Activated CD8-positive, alpha-beta memory T cell treated with anti-CD3 and anti-CD28 coated beads for 24 hours (primary cell): ENCODE results near the gene CAPNS1.
"Not testable (repeated sequence)": the region's sequence is repeated elsewhere in the genome, so short reads cannot be mapped to it uniquely, and the experiment has no call there.

Source experiments
- DNase-seq: peaks from one replicate; pipeline ENCODE4 v3.0.0-alpha.2; 2020

Gene CAPNS1

DNA sequence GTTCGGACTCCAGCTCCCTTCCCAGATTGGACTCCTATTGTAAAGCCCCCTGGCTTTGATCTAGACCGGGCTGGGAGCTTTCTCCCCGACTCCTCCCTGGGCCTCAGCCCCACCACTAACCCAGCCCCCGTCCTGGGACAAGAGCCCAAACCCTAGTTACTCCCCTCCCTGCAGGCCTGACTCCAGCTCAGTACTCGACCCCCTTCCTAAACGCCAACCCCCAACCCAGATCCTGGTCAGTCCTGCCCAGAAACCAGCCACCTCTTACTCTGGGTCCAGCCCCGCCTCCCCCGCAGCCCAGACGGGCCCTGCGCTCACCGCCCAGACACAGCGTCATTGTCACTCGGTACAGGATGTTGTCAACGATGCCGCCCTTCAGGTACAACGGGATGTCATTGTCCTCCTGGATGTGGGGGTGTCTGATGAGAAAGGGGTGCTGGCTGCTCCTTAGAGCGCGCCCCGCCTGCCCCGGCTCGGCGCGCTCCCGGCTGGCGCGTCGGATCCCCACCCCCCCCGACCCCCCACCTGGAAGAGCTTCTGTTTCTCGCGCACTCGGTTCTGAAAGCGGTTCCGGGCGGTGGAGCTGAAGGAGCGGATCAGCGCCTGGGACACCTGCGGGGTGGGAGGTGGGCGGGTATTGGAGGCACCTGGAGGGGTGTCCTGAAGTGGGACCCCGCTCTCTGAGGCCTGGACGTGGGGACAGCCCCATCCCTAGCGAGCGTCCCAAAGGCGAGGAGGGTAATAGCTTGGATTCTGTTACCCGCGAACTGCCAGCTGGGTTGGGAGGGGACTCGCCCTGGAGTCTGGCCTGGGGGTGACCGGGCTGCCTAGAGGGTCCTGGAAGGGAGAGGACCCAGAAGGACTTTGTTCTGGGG is 11.5 kb downstream of the CAPNS1 start:
- DNase-seq = no peak

DNA sequence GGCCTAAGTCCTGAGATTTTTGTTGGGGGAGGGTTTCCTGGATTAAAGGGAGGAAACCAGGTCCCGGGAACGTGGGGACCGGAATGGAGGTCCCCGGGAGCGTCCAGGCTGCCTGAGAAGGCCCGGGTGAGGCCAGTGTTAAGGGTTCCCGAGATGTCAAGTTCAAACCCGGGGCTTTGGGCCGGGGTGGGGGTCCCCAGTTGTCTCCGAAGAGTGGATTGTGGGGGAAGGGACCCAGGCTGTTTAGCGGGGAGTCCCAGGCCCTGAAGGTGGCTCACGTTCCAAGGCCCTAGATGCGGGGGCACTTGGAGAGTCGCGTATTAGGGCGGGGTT is 12.1 kb downstream of the CAPNS1 start:
- no peak for DNase-seq

DNA sequence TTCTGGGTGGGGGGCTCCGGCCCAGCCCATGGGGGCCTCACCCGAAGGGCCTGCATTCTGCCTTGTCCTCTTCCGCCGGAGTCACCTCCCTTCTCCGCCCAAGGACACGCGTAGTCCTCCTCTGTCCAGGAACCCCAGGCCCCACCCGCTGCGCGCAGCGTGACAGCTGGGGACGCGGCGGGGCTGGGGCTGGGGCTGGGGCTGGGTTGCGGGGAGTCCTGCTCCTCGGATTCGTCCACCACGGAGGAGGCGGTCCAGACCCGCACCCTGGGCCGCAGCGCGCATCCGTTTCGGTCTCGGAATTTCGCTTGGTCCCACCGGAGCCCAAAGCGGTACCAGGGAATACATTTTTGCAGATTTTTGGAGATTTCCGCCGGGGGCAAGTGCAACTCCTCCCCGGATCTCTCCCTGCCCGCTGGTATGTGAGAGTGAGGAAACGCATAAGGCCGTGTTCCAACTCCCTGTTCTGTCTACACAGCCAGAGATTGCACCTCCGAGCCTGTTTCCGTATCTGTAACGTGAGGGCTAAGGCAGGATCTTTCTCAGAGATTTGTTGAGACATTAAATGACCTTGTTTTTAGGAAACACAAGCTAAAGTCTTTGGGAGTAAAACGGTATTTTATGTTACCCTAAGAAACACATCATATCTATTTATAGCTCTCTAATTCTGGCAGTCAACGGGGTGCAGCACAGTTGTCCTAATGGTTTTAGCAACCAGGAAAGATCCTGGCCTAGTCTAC is 12.7 kb downstream of the CAPNS1 start, which contains the start of gene COX7A1:
COX7A1 (minus strand) TSS at position 96 of the 740 bp plus-strand sequence; CDS start at position 56, 40 bp downstream.
- DNase-seq = no peak

DNA sequence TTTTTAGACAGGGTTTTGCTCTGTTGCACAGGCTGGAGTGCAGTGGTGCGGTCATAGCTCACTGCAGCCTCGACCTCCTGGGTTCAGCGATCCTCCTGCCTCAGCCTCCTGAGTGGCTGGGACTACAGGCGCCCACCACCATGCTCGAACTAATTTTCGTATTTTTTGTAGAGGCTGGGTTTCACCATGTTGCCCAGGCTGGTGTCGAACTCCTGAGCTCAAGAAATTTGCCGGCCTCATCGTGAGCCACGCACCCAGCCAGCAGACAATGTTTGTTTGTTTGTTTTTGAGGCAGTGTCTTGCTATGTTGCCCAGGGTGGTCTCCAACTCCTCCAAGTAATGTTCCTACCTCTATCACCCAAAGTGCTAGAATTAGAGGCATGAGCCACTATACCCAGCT is 13.3 kb downstream of the CAPNS1 start:
- DNase-seq = no peak

DNA sequence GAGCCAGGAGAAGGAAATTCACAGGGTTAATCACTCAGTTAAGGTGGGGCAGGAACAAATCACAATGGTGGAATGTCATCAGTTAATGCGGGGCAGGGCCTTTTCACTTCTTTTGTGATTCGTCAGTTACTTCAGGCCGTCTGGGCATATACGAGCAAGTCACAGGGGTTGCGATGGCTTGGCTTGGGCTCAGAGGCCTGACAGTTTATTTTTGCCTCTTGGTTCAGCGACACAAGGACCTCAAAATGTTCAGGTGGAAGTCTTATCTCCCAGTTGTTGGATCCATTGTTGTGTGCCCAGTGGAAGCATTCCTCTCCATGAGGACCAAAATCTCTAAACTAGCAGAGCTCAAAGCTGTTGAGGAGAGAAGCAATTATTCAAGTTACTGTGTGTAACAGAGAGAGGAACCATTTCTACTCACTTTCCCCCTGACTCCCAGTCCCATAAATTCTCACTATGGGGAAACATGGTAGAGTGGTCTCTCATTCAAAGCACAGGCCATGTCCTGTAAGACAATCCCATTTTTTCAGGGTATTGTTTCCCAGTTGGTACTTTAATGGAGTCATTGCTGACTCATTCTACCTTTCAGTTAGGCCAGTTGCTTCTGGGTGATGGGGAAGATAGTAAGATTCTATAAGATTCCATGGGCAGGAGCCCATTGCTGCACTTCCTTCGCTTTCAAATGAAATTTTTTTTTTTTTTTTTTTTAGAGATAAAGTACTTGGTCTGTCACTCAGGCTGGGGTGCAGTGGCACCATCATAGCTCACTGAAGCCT is 21.1 kb downstream of the CAPNS1 start:
- no peak for DNase-seq

DNA sequence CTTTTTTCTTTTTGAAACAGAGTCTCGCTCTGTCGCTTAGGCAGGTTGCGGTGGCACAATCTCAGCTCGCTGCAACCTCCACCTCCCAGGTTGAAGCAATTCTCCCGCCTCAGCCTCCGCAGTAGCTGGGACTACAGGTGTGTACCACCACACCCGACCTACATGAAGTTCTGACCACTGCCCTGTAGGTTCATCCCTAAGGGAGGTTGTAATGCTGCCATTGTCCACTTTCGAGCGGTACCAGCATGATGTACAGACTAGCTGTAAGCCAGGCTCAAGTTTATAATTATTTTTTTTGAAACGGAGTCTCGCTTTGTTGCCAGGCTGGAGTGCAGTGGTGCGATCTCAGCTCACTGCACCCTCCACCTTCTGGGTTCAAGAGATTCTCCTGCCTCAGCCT is 23.9 kb downstream of the CAPNS1 start:
- no peak for DNase-seq

DNA sequence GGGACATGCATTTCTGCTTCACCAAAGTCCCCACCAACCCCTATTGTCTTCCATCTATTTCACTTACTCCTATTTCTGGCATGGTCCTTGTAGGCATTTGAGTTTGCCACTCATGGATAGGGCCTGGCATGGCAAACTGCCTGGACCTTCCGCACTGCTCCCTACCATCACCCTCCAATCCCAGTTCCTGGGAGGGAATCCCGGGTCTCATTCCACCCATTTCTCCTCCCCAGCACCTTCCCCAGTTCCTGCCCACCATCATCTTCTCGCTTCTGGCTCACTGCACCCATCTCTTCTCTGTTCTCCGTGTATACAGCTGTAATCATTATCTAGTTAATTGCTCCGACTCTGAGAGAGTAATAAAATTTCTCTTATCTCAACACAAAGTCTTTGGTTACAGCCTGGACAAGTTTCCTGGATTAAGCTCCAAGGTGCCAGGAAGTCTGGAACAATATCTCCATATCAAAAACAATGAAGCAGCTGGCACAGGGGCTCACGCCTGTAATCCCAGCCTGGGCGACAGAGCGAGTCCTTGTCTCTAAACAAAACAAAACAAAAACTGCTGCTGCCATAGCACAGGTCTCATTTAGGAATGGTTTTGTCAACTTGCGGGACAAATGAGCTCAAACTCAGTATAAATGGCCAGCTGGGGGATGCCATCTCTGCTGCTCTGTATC is 29.4 kb downstream of the CAPNS1 start:
- no peak for DNase-seq

DNA sequence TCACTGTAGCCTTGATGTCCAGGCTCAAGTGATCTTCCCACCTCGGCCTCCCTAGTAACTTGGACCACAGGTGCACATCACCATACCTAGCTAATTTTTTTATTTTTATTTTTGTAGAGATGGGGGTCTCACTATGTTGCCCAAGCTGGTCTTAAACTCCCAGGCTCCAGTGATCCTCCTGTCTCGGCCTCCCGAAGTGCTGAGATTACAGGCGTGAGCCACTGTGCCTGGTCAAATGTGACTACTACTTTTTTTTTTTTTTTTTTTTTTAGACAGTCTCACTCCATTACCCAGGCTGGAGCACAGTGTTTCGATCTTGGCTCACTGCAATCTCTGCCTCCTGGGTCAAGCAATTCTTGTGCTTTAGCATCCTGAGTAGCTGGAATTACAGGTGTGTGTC is 33.0 kb downstream of the CAPNS1 start:
- DNase-seq = no peak

DNA sequence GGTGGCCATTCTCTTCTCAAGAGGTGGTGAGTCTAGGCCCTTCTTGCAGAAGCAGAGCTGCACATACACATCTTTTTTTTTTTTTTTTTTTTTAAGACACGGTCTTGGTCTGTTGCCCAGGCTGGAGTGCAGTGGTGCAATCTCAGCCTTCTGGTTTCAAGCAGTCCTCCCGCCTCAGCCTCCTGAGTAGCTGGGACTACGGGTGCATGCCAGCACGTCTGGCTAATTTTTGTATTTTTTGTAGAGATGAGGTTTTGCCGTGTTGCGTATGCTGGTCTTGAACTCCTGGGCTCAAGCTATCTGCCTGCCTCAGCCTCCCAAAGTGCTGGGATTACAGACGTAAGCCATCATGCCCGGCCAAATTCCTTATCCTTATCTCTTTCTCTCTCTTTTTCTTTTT is 34.0 kb downstream of the CAPNS1 start:
- DNase-seq = not testable (repeated sequence)

DNA sequence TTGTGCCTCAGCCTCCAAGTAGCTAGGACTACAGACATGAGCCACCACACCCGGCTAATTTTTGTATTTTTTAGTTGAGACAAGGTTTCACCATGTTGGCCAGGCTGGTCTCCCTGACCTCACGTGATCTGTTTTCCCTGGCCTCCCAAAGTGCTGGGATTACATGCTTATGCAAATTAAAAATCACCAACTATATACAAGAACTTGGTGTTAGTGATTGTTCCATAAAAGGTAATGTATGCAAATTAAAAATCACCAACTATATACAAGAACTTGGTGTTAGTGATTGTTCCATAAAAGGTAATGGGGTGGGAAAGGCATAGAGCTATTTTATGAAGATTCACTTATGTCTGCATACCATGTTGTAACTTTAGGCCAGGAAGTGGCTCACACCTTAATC is 39.2 kb downstream of the CAPNS1 start:
- DNase-seq = not testable (repeated sequence)

DNA sequence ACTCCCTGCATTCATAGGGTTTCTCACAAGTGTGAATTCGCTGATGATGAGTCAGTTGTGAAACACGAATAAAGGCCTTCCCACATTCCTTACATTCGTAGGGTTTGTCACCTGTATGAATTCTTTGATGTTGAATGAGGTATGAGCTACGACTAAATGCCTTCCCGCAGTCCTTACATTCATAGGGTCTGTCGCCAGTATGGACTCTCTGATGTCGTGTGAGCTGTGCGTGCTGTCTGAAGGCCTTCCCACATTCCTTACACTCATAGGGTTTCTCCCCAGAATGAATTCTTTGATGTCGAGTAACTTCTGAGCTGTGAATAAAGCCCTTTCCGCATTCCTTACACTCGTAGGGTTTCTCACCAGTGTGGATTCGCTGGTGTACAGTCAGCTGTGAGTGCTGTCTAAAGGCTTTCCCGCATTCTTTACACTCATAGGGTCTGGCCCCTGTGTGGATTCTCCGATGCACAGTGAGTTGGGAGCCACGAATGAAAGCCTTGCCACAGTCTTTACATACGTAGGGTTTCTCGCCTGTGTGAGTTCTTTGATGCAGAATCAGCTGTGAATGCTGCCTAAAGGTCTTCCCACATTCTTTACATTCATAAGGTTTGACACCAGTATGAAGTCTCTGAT is 42.9 kb downstream of the CAPNS1 start:
- no peak for DNase-seq

DNA sequence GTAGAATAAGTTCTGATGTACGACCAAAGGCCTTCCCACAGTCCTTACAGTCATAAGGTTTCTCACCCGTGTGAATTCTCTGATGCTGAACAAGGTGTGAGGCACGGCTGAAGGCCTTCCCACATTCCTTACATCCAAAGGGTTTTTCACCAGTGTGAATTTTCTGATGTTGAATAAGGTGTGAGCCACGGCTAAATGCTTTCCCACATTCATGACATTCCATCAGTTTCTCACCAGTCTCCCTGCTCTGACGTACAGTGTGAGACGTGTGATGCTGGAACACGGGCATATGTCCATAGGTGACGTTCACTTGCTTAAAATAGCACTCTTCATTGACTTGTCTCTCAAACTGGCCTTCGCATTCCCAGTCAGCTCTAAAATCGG is 43.4 kb downstream of the CAPNS1 start:
- no peak for DNase-seq

DNA sequence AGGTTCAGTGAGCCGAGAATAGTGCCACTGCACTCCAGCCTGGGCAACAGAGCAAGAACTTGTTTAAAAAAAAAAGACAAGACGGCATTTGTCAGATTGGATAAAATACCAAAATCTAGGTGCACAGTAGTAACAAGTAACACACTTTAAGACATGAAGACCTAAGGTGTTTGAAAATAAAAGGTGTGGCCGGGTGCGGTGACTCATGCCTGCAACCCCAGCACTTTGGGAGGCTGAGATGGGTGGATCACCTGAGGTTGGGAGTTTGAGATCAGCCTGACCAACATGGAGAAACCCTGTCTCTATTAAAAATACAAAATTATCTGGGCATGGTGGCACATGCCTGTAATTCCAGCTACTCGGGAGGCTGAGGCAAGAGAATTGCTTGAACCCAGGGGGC is 46.9 kb downstream of the CAPNS1 start:
- not testable (repeated sequence) for DNase-seq

DNA sequence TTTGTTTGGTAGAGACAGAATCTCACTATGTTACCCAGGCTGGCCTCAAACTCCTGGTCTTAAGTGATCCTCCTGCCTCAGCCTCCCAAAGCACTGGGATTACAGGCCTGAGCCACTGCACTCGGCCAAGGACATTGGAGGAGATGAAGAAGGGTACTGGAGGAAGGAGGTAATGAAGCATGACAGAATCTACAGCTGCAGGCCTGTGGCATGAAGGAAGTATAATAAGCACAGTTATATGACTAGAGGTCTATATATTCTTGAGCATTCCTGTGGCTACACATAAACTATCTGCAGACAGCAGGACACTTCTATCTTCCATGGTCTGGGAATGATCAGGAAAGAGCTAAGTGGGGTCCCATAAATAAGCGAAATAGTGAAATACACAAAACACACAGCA is 56.4 kb downstream of the CAPNS1 start:
- no peak for DNase-seq

DNA sequence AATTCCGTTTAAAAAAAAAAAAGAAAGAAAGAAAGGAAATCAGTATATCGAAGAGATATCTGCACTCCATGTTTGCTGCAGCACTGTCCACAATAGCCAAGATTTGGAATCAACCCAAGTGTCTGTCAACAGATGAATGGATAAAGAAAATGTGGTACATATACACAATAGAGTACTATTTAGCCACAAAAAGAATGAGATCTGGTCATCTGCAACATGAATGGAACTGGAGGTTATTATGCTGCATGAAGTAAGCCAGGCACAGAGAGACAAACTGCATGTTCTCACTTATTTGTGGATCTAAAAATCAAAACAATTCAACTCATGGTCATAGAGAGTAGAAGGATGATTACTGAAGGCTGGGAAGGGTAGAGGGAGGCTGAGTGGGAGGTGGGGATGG is 58.3 kb downstream of the CAPNS1 start:
- no peak for DNase-seq
